H1 (cell line): ENCODE data around the gene RBM47. TPM values are rescaled to one million over a fixed set of nuclear protein-coding genes. Genes with fewer than 3 reads are reported as not detected.

Source experiments
- NANOG ChIP-seq: IDR thresholded peaks from 2 replicates; pipeline ENCODE4 v1.6.1; 2011; ENCODE audit warnings: low read length, low read depth, mild to moderate bottlenecking, inconsistent platforms; ENCODE audit not compliant: insufficient read depth, poor library complexity, severe bottlenecking
- NRF1 ChIP-seq: IDR thresholded peaks from 2 replicates; pipeline ENCODE4 v1.6.1; 2011; ENCODE audit warnings: mild to moderate bottlenecking, low read depth, low read length, improper control_type of control experiment
- SIRT6 ChIP-seq: IDR thresholded peaks from one replicate; pipeline ENCODE4 v1.7.1; 2012; ENCODE audit warnings: low read length, inconsistent platforms
- polyA plus RNA-seq, 7 experiments: library from polyadenylated mRNA; depleted of rRNA in 3 of 7; stranded (reverse) in 5 of 7; unstranded in 2 of 7; fragments of >200 nt in 5 of 7; fragments of 200-250 nt in 2 of 7; gene quantifications; 1 replicate in 5 of 7; 2 replicates in 1 of 7; 4 replicates in 1 of 7; pipeline versions ENCODE4 v1.2.1 to v1.2.3, GENCODE V29; 2011 to 2013; ENCODE audit warnings: missing spikeins in 2 of 7, mixed read lengths in 2 of 7
- total RNA-seq: library from RNA; stranded (reverse); fragmentation: NEBNext Ultra II Directional; extraction: Animal tissue kit (Norgen Biotek cat#: 25700); gene quantifications from 2 replicates; pipeline ENCODE4 v1.2.1, GENCODE V29; 2021
- TF ChIP-seq, protein P1 (sequence below): fragments of 300-600 bp; sonication (generic); IDR thresholded peaks from 2 replicates; pipeline ENCODE4 v1.7.1; 2012; ENCODE audit warnings: low read length, moderate library complexity, mild to moderate bottlenecking, inconsistent platforms; ENCODE audit not compliant: insufficient replicate concordance
- TF ChIP-seq, protein P2 (sequence below), 3 experiments: IDR thresholded peaks; 1 replicate in 2 of 3; 2 replicates in 1 of 3; pipeline versions ENCODE4 v1.5.1 to v1.6.1; 2011; ENCODE audit warnings: low read length in 3 of 3, mild to moderate bottlenecking in 3 of 3, inconsistent platforms in 2 of 3, low read depth in 1 of 3, moderate library complexity in 1 of 3; ENCODE audit not compliant: insufficient read depth in 1 of 3; ENCODE audit errors: control extremely low read depth in 1 of 3

RBM47 gene
- total and polyA plus RNA-seq, 2 of the 8 experiments (the other 6 are each of a cell fraction or from before 2014, with no cell fraction given): 42.8 to 78.9 TPM

DNA sequence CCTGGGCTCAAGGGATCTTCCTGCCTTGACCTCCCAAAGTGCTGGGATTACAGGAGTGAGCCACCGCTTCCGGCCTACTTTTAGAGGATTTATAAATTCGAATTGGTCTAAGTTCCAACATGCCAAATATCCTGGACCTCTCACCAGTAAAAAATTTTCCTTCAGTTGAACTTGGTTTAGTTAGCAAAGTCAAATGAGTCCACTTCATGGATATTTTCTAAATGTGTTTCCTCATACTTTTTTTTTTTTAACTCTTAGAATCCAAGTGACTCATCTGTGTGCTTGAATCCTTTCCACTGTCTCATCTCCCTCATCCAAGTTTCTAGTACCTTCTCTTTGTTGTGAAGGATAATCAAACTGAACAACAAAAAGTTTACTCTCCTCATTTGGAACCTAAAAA, 49.7 kb downstream of the RBM47 start (continued):
- TF ChIP-seq, protein P1, sequence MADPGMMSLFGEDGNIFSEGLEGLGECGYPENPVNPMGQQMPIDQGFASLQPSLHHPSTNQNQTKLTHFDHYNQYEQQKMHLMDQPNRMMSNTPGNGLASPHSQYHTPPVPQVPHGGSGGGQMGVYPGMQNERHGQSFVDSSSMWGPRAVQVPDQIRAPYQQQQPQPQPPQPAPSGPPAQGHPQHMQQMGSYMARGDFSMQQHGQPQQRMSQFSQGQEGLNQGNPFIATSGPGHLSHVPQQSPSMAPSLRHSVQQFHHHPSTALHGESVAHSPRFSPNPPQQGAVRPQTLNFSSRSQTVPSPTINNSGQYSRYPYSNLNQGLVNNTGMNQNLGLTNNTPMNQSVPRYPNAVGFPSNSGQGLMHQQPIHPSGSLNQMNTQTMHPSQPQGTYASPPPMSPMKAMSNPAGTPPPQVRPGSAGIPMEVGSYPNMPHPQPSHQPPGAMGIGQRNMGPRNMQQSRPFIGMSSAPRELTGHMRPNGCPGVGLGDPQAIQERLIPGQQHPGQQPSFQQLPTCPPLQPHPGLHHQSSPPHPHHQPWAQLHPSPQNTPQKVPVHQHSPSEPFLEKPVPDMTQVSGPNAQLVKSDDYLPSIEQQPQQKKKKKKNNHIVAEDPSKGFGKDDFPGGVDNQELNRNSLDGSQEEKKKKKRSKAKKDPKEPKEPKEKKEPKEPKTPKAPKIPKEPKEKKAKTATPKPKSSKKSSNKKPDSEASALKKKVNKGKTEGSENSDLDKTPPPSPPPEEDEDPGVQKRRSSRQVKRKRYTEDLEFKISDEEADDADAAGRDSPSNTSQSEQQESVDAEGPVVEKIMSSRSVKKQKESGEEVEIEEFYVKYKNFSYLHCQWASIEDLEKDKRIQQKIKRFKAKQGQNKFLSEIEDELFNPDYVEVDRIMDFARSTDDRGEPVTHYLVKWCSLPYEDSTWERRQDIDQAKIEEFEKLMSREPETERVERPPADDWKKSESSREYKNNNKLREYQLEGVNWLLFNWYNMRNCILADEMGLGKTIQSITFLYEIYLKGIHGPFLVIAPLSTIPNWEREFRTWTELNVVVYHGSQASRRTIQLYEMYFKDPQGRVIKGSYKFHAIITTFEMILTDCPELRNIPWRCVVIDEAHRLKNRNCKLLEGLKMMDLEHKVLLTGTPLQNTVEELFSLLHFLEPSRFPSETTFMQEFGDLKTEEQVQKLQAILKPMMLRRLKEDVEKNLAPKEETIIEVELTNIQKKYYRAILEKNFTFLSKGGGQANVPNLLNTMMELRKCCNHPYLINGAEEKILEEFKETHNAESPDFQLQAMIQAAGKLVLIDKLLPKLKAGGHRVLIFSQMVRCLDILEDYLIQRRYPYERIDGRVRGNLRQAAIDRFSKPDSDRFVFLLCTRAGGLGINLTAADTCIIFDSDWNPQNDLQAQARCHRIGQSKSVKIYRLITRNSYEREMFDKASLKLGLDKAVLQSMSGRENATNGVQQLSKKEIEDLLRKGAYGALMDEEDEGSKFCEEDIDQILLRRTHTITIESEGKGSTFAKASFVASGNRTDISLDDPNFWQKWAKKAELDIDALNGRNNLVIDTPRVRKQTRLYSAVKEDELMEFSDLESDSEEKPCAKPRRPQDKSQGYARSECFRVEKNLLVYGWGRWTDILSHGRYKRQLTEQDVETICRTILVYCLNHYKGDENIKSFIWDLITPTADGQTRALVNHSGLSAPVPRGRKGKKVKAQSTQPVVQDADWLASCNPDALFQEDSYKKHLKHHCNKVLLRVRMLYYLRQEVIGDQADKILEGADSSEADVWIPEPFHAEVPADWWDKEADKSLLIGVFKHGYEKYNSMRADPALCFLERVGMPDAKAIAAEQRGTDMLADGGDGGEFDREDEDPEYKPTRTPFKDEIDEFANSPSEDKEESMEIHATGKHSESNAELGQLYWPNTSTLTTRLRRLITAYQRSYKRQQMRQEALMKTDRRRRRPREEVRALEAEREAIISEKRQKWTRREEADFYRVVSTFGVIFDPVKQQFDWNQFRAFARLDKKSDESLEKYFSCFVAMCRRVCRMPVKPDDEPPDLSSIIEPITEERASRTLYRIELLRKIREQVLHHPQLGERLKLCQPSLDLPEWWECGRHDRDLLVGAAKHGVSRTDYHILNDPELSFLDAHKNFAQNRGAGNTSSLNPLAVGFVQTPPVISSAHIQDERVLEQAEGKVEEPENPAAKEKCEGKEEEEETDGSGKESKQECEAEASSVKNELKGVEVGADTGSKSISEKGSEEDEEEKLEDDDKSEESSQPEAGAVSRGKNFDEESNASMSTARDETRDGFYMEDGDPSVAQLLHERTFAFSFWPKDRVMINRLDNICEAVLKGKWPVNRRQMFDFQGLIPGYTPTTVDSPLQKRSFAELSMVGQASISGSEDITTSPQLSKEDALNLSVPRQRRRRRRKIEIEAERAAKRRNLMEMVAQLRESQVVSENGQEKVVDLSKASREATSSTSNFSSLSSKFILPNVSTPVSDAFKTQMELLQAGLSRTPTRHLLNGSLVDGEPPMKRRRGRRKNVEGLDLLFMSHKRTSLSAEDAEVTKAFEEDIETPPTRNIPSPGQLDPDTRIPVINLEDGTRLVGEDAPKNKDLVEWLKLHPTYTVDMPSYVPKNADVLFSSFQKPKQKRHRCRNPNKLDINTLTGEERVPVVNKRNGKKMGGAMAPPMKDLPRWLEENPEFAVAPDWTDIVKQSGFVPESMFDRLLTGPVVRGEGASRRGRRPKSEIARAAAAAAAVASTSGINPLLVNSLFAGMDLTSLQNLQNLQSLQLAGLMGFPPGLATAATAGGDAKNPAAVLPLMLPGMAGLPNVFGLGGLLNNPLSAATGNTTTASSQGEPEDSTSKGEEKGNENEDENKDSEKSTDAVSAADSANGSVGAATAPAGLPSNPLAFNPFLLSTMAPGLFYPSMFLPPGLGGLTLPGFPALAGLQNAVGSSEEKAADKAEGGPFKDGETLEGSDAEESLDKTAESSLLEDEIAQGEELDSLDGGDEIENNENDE: no peak
- TF ChIP-seq NANOG (no peak), NRF1 (no peak), SIRT6 (no peak)
- TF ChIP-seq, protein P2, sequence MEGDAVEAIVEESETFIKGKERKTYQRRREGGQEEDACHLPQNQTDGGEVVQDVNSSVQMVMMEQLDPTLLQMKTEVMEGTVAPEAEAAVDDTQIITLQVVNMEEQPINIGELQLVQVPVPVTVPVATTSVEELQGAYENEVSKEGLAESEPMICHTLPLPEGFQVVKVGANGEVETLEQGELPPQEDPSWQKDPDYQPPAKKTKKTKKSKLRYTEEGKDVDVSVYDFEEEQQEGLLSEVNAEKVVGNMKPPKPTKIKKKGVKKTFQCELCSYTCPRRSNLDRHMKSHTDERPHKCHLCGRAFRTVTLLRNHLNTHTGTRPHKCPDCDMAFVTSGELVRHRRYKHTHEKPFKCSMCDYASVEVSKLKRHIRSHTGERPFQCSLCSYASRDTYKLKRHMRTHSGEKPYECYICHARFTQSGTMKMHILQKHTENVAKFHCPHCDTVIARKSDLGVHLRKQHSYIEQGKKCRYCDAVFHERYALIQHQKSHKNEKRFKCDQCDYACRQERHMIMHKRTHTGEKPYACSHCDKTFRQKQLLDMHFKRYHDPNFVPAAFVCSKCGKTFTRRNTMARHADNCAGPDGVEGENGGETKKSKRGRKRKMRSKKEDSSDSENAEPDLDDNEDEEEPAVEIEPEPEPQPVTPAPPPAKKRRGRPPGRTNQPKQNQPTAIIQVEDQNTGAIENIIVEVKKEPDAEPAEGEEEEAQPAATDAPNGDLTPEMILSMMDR (IDR thresholded peaks at IDR 0.05; ENCODE audit: control extremely low read depth in 1 of 3, insufficient read depth in 1 of 3, low read depth in 1 of 3, low read length in 3 of 3): no peak
